CD4-positive, alpha-beta T cell treated with Interleukin-10 for 1 hour (primary cell): ENCODE results near the gene DXO.

Source experiments
- DNase-seq: peaks from one replicate; pipeline ENCODE4 v3.0.0-alpha.2; 2020

The DXO gene

DNA sequence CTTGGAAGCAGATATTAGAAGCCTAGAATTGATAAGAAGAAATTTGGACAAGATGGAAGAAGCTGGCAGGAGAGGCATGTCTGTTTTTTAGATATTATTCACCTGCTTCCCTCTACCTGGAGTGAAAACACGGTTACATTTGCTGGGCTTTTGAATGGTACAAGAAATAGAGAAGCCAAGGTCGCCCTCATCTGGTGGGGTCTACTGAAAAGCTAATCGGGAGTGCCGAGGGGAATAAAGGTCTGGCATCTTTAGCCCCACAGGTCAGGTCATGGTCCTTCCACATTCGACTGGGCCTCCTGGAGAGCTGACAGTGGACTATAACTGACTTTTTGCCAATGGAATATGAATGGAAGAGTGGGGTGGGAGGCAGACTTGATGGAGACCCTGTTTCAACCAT, 49.0 kb downstream of the DXO start:
- DNase-seq: peak; percentile 34

DNA sequence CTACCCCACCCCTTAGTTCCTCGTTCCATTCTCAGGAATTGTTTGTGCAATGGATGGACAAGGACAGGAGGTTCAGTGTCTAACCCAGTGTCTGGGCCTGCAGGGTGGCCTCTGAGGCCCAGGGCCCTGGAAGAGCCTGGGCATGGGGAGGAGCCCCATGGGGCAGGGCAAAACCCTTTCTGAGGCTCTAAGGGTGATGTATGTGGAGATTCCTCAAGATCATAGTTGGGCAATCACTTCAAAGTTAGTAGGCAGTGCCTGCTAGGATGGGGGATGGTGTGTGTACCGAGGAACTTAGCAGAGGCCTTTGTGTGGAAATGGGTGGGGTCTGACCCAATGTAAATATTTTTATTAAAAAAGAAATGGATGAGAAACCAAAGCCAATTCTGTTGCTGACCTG, 51.1 kb downstream of the DXO start:
- no peak for DNase-seq
